HCT116 (cell line): ENCODE data around the gene CILP2. TPM values are rescaled to one million over a fixed set of nuclear protein-coding genes. Genes with fewer than 3 reads are reported as not detected.

Experiments used
- ATAC-seq: fragments of 200-7000 bp; cut with Tn5 transposase; 2 replicates; pipeline ENCODE4 v1.9.1; 2020; ENCODE audit warnings: mild to moderate bottlenecking, moderate library complexity
- BruUV-seq: library from RNA; stranded (reverse); fragments of 400-500 nt; replicated peaks from 2 replicates; lab custom pipeline; 2021; lab: Mats Ljungman, UMichigan
- CTCF ChIA-PET: fragments of 300-600 bp; sonication (Branson Sonifier 250); formaldehyde crosslinking; loops from one replicate; lab custom pipeline; 2021; ENCODE audit warnings: antibody characterized with exemption; lab: Charles Lee
- POLR2A ChIA-PET: fragments of 300-600, 350-600 bp; sonication (Branson Sonifier 250); formaldehyde crosslinking; loops from one replicate; lab custom pipeline; 2021; ENCODE audit warnings: antibody characterized with exemption; lab: Charles Lee
- RAD21 ChIA-PET, 2 experiments: fragments of 300-600 bp; sonication (Branson Sonifier 250); formaldehyde crosslinking; loops; one replicate each; lab custom pipeline; 2023; ENCODE audit warnings: low total read pairs in 2 of 2; ENCODE audit not compliant: uncharacterized antibody in 2 of 2, unreplicated experiment in 2 of 2, low non-redundant PET in 1 of 2; lab: Charles Lee
- DNase-seq: peaks from one replicate; pipeline ENCODE4 v3.0.0-alpha.2; 2010; ENCODE audit warnings: low read depth, low spot score
- H2AFZ ChIP-seq: fragments of 200-600 bp; shearing (Covaris generic), sonication (generic); 2 replicates; pipeline ENCODE4 v1.6.1; 2017; ENCODE audit warnings: low read depth, mixed run types, mixed read lengths, antibody characterized with exemption, low read length; ENCODE audit not compliant: poor library complexity, severe bottlenecking
- H3K27ac ChIP-seq: 2 replicates; pipeline ENCODE4 v1.5.1; 2012; ENCODE audit warnings: low read depth, low read length
- H3K27me3 ChIP-seq: fragments of 200-600 bp; sonication (generic); 2 replicates; pipeline ENCODE4 v1.6.1; 2016; ENCODE audit warnings: mixed run types, low read length, mixed read lengths; ENCODE audit not compliant: insufficient read depth
- H3K36me3 ChIP-seq, 2 experiments: fragments of 200-500 bp in 1 of 2; fragments of 200-600 bp in 1 of 2; sonication (Bioruptor generic) in 1 of 2; sonication (generic) in 1 of 2; 2 replicates each; pipeline versions ENCODE4 v1.5.1 to v1.6.1; 2014 to 2016; ENCODE audit warnings: low read length in 2 of 2, inconsistent platforms in 1 of 2, mixed read lengths in 1 of 2, mixed run types in 1 of 2; ENCODE audit not compliant: insufficient read depth in 2 of 2, control insufficient read depth in 1 of 2
- H3K4me1 ChIP-seq, 2 experiments: fragments of 200-600 bp in 1 of 2; sonication (generic) in 1 of 2; 2 replicates each; pipeline versions ENCODE4 v1.5.1 to v1.6.1; 2012 to 2017; ENCODE audit warnings: low read length in 2 of 2, inconsistent platforms in 1 of 2, mild to moderate bottlenecking in 1 of 2, mixed read lengths in 1 of 2, mixed run types in 1 of 2, moderate library complexity in 1 of 2; ENCODE audit not compliant: insufficient read depth in 2 of 2, control insufficient read depth in 1 of 2
- H3K4me2 ChIP-seq: fragments of 200-600 bp; sonication (generic); 2 replicates; pipeline ENCODE4 v1.6.1; 2017; ENCODE audit warnings: mixed run types, low read length, mixed read lengths
- H3K4me3 ChIP-seq, 2 experiments: fragments of 200-600 bp in 1 of 2; sonication (generic) in 1 of 2; replicated peaks in 1 of 2; 2 replicates each; pipeline ENCODE4 v1.5.1; 2011 to 2016; ENCODE audit warnings: low read length in 2 of 2, control low read depth in 1 of 2, low read depth in 1 of 2, mild to moderate bottlenecking in 1 of 2, mixed read lengths in 1 of 2, mixed run types in 1 of 2
- H3K79me2 ChIP-seq: fragments of 200-600 bp; sonication (generic); 2 replicates; pipeline ENCODE4 v1.6.1; 2017; ENCODE audit warnings: mild to moderate bottlenecking, mixed run types, low read length, moderate library complexity, mixed read lengths; ENCODE audit not compliant: insufficient read depth
- H3K9ac ChIP-seq: fragments of 200-600 bp; sonication (generic); 2 replicates; pipeline ENCODE4 v1.6.1; 2016; ENCODE audit warnings: low read length, mixed read lengths
- H3K9me2 ChIP-seq: fragments of 200-600 bp; sonication (generic), shearing (Covaris generic); 2 replicates; pipeline ENCODE4 v1.6.1; 2017; ENCODE audit warnings: mixed run types, mild to moderate bottlenecking, moderate library complexity; ENCODE audit not compliant: insufficient read depth
- H3K9me3 ChIP-seq, 2 experiments: fragments of 200-500 bp in 1 of 2; fragments of 200-600 bp in 1 of 2; sonication (Bioruptor generic) in 1 of 2; sonication (generic) in 1 of 2; 2 replicates each; pipeline ENCODE4 v1.6.1; 2014 to 2017; ENCODE audit warnings: low read length in 2 of 2, mixed read lengths in 2 of 2, inconsistent platforms in 1 of 2, low read depth in 1 of 2, mild to moderate bottlenecking in 1 of 2, mixed run types in 1 of 2, moderate library complexity in 1 of 2; ENCODE audit not compliant: control insufficient read depth in 1 of 2, insufficient read depth in 1 of 2
- H4K20me1 ChIP-seq: fragments of 200-600 bp; sonication (generic), shearing (Covaris generic); 2 replicates; pipeline ENCODE4 v1.6.1; 2017; ENCODE audit warnings: mixed run types, mild to moderate bottlenecking, moderate library complexity; ENCODE audit not compliant: insufficient read depth
- CBX3 ChIP-seq: IDR thresholded peaks from 2 replicates; pipeline ENCODE4 v1.6.1; 2012; ENCODE audit warnings: low read depth
- CEBPB ChIP-seq: IDR thresholded peaks from 2 replicates; pipeline ENCODE4 v1.6.1; 2012; ENCODE audit warnings: low read depth
- EGR1 ChIP-seq: IDR thresholded peaks from 2 replicates; pipeline ENCODE4 v1.6.1; 2012; ENCODE audit warnings: low read depth
- ELF1 ChIP-seq: IDR thresholded peaks from 2 replicates; pipeline ENCODE4 v1.6.1; 2012; ENCODE audit warnings: low read depth, borderline replicate concordance
- EZH2 ChIP-seq: fragments of 200-600 bp; sonication (generic); IDR thresholded peaks from 2 replicates; pipeline ENCODE4 v1.6.1; 2017; ENCODE audit warnings: antibody characterized with exemption, mixed run types
- FOSL1 ChIP-seq: IDR thresholded peaks from 2 replicates; pipeline ENCODE4 v1.6.1; 2012; ENCODE audit warnings: low read depth
- JUND ChIP-seq: IDR thresholded peaks from 2 replicates; pipeline ENCODE4 v1.6.1; 2012
- POLR2A ChIP-seq: IDR thresholded peaks from 2 replicates; pipeline ENCODE4 v1.7.0; 2011; ENCODE audit warnings: borderline replicate concordance; ENCODE audit not compliant: insufficient read depth, insufficient read length; ENCODE audit errors: extremely low read depth
- POLR2AphosphoS5 ChIP-seq: IDR thresholded peaks from 2 replicates; pipeline ENCODE4 v1.6.1; 2011; ENCODE audit warnings: mild to moderate bottlenecking, low read depth, low read length, moderate library complexity
- RAD21 ChIP-seq: IDR thresholded peaks from 2 replicates; pipeline ENCODE4 v1.6.1; 2012; ENCODE audit warnings: low read depth, mild to moderate bottlenecking
- SIN3A ChIP-seq: IDR thresholded peaks from 2 replicates; pipeline ENCODE4 v1.6.1; 2012; ENCODE audit warnings: low read depth
- SRF ChIP-seq: IDR thresholded peaks from 2 replicates; pipeline ENCODE4 v1.6.1; 2012; ENCODE audit warnings: low read depth
- TCF7L2 ChIP-seq: IDR thresholded peaks from 2 replicates; pipeline ENCODE4 v1.7.0; 2011; ENCODE audit warnings: borderline replicate concordance, inconsistent platforms; ENCODE audit not compliant: insufficient read depth, insufficient read length; ENCODE audit errors: extremely low read depth
- YY1 ChIP-seq: IDR thresholded peaks from 2 replicates; pipeline ENCODE4 v1.6.1; 2011; ENCODE audit warnings: low read length, low read depth, moderate library complexity, mild to moderate bottlenecking; ENCODE audit not compliant: insufficient replicate concordance; ENCODE audit errors: extremely low read depth
- ZNF274 ChIP-seq: fragments of 200-500 bp; sonication (Bioruptor generic); IDR thresholded peaks from 2 replicates; pipeline ENCODE4 v1.6.1; 2014; ENCODE audit warnings: mild to moderate bottlenecking, low read depth, low read length, inconsistent platforms
- intact Hi-C: fragments of 100-400 bp; cut with micrococcal nuclease; formaldehyde crosslinking; loops from 2 replicates; pipeline ENCODE4 v1.10.0; 2022
- total RNA-seq: library from RNA; stranded (reverse); gene quantifications from one replicate; pipeline ENCODE4 v1.2.1, GENCODE V29; 2021; ENCODE audit not compliant: unreplicated experiment
- TF ChIP-seq, protein P1 (sequence below): IDR thresholded peaks from 2 replicates; pipeline ENCODE4 v1.6.1; 2012; ENCODE audit warnings: low read depth
- TF ChIP-seq, protein P2 (sequence below): IDR thresholded peaks from 2 replicates; pipeline ENCODE4 v1.6.1; 2012
- TF ChIP-seq, protein P3 (sequence below): IDR thresholded peaks from 2 replicates; pipeline ENCODE4 v1.6.1; 2012
- TF ChIP-seq, protein P4 (sequence below), 3 experiments: fragments of 200-600 bp in 1 of 3; sonication (generic) in 1 of 3; IDR thresholded peaks in 2 of 3; conservative IDR thresholded peaks in 1 of 3; 2 replicates each; pipeline ENCODE4 v1.5.1; 2012 to 2017; ENCODE audit warnings: low read depth in 2 of 3, low read length in 2 of 3, antibody characterized with exemption in 1 of 3, borderline replicate concordance in 1 of 3, control low read depth in 1 of 3, mild to moderate bottlenecking in 1 of 3, mixed read lengths in 1 of 3, mixed run types in 1 of 3, moderate library complexity in 1 of 3; ENCODE audit not compliant: insufficient read depth in 1 of 3

CILP2 gene
- total RNA-seq, 1 experiment from 2014 or later: 13.1 TPM

DNA sequence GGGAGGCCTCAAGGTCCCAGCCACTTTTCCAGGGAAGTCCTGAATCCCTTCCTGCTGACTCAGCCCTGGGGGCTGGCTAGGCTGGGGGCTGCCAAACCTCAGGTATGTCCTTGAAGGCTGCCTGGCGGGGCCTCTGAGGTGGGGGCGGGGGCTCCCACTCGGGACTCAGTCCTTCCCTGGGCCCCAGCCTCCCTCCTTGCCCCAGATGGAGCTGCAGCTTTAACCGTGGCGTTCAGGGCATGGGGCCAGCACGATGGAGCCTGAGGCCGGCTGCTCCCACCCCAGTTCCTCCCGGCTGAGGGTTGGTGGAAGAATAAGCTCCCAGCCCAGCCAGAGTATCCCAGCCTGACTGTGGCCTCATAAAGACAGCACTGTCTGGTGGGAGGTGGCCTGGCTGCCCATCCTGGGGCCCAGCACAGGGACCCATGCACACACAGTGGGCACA, 12.4 kb downstream of the CILP2 start:
- H3K9ac ChIP-seq: no peak overlapping the region
- no TSS peak for BruUV-seq
- intact Hi-C loops: no loop called here
- H3K36me3 ChIP-seq: no peaks in the 10 kb centered on the region
- no peak overlapping the region for H2AFZ ChIP-seq
- RAD21 ChIA-PET: no interaction called here
- no peaks in the 10 kb centered on the region for H3K4me1 ChIP-seq
- ATAC-seq (no peak), DNase-seq (no peak)
- POLR2A ChIA-PET: no interaction called here
- no peaks in the 10 kb centered on the region for H3K79me2 ChIP-seq
- H3K9me3 ChIP-seq: no peaks in the 10 kb centered on the region
- H3K27ac ChIP-seq: no peak overlapping the region; the same call in 1 of the 2 replicates
- H3K9me2 ChIP-seq: no peaks in the 10 kb centered on the region
- H3K4me2 ChIP-seq: no peak overlapping the region
- no peak for TF ChIP-seq FOSL1
- no peak for TF ChIP-seq EZH2
- TF ChIP-seq, protein P1, sequence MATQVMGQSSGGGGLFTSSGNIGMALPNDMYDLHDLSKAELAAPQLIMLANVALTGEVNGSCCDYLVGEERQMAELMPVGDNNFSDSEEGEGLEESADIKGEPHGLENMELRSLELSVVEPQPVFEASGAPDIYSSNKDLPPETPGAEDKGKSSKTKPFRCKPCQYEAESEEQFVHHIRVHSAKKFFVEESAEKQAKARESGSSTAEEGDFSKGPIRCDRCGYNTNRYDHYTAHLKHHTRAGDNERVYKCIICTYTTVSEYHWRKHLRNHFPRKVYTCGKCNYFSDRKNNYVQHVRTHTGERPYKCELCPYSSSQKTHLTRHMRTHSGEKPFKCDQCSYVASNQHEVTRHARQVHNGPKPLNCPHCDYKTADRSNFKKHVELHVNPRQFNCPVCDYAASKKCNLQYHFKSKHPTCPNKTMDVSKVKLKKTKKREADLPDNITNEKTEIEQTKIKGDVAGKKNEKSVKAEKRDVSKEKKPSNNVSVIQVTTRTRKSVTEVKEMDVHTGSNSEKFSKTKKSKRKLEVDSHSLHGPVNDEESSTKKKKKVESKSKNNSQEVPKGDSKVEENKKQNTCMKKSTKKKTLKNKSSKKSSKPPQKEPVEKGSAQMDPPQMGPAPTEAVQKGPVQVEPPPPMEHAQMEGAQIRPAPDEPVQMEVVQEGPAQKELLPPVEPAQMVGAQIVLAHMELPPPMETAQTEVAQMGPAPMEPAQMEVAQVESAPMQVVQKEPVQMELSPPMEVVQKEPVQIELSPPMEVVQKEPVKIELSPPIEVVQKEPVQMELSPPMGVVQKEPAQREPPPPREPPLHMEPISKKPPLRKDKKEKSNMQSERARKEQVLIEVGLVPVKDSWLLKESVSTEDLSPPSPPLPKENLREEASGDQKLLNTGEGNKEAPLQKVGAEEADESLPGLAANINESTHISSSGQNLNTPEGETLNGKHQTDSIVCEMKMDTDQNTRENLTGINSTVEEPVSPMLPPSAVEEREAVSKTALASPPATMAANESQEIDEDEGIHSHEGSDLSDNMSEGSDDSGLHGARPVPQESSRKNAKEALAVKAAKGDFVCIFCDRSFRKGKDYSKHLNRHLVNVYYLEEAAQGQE: no peak
- no peak for TF ChIP-seq EGR1
- TF ChIP-seq ELF1: no peak
- no peak for TF ChIP-seq CEBPB
- TF ChIP-seq, protein P2, sequence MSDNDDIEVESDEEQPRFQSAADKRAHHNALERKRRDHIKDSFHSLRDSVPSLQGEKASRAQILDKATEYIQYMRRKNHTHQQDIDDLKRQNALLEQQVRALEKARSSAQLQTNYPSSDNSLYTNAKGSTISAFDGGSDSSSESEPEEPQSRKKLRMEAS: no peak
- TF ChIP-seq CBX3: no peak
- no peak for TF ChIP-seq POLR2A
- no peak for TF ChIP-seq TCF7L2
- TF ChIP-seq SIN3A: no peak
- no peak for TF ChIP-seq YY1
- no peak for TF ChIP-seq RAD21
- no peak for TF ChIP-seq JUND
- TF ChIP-seq, protein P3, sequence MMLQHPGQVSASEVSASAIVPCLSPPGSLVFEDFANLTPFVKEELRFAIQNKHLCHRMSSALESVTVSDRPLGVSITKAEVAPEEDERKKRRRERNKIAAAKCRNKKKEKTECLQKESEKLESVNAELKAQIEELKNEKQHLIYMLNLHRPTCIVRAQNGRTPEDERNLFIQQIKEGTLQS: no peak
- TF ChIP-seq SRF: no peak
- TF ChIP-seq POLR2AphosphoS5: no peak
- TF ChIP-seq, protein P4, sequence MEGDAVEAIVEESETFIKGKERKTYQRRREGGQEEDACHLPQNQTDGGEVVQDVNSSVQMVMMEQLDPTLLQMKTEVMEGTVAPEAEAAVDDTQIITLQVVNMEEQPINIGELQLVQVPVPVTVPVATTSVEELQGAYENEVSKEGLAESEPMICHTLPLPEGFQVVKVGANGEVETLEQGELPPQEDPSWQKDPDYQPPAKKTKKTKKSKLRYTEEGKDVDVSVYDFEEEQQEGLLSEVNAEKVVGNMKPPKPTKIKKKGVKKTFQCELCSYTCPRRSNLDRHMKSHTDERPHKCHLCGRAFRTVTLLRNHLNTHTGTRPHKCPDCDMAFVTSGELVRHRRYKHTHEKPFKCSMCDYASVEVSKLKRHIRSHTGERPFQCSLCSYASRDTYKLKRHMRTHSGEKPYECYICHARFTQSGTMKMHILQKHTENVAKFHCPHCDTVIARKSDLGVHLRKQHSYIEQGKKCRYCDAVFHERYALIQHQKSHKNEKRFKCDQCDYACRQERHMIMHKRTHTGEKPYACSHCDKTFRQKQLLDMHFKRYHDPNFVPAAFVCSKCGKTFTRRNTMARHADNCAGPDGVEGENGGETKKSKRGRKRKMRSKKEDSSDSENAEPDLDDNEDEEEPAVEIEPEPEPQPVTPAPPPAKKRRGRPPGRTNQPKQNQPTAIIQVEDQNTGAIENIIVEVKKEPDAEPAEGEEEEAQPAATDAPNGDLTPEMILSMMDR (IDR thresholded peaks at IDR 0.05 in 2 of 3, conservative IDR thresholded peaks at IDR 0.05 in 1 of 3; ENCODE audit: borderline replicate concordance in 1 of 3, insufficient read depth in 1 of 3, low read depth in 2 of 3, low read length in 2 of 3): no peak
- no peak for TF ChIP-seq ZNF274
- no peaks in the 10 kb centered on the region for H4K20me1 ChIP-seq
- no peaks in the 10 kb centered on the region for H3K27me3 ChIP-seq
- no peak overlapping the region for H3K4me3 ChIP-seq
- CTCF ChIA-PET: no interaction called here
